NCI-H748 (cell line): ENCODE measurements around the gene MAD1L1.
"Not testable (repeated sequence)": the region's sequence is repeated elsewhere in the genome, so short reads cannot be mapped to it uniquely, and the experiment has no call there.

Source experiments
- DNase-seq: peaks from one replicate; lab custom pipeline; 2025; ENCODE audit not compliant: unreplicated experiment; lab: John Stamatoyannopoulos, UW

The MAD1L1 gene

GRCh38 chr7:1976521-1976920 lies 256.2 kb downstream of the MAD1L1 start:
- DNase-seq, result not testable (repeated sequence)

GRCh38 chr7:1975581-1975980 lies 257.2 kb downstream of the MAD1L1 start:
- DNase-seq, result no peak

- DNase-seq, result no peak
These were observed 257.6 kb downstream of the MAD1L1 start for GRCh38 chr7:1975179-1975578.

- no peak for DNase-seq
These were observed 258.2 kb downstream of the MAD1L1 start for GRCh38 chr7:1974290-1975101.

GRCh38 chr7:1973321-1974251 lies 259.2 kb downstream of the MAD1L1 start:
- no peak for DNase-seq

GRCh38 chr7:1972744-1973143 lies 260.0 kb downstream of the MAD1L1 start:
- DNase-seq, result no peak

GRCh38 chr7:1971946-1972654 lies 260.6 kb downstream of the MAD1L1 start:
- no peak for DNase-seq

- no peak for DNase-seq
These were observed 261.9 kb downstream of the MAD1L1 start for GRCh38 chr7:1970895-1971294.

- not testable (repeated sequence) for DNase-seq
These were observed 262.5 kb downstream of the MAD1L1 start for GRCh38 chr7:1970285-1970660.

GRCh38 chr7:1969459-1970284 lies 263.1 kb downstream of the MAD1L1 start:
- DNase-seq, result no peak

GRCh38 chr7:1968397-1969111 lies 264.2 kb downstream of the MAD1L1 start:
- DNase-seq, result no peak

- DNase-seq, result no peak
These were observed 265.0 kb downstream of the MAD1L1 start for GRCh38 chr7:1967512-1968396.

GRCh38 chr7:1966631-1967200 lies 266.0 kb downstream of the MAD1L1 start:
- peak; percentile 93 for DNase-seq

- no peak for DNase-seq
These were observed 267.0 kb downstream of the MAD1L1 start for GRCh38 chr7:1965579-1966294.

- no peak for DNase-seq
These were observed 267.7 kb downstream of the MAD1L1 start for GRCh38 chr7:1964913-1965578.

GRCh38 chr7:1964211-1964912 lies 268.4 kb downstream of the MAD1L1 start:
- no peak for DNase-seq

- peak; percentile 75 for DNase-seq
These were observed 269.2 kb downstream of the MAD1L1 start for GRCh38 chr7:1963575-1963974.
